PFSK-1 (cell line): ENCODE data around the gene SH3PXD2A.

ENCODE experiments used
- FOXP2 ChIP-seq: optimal IDR thresholded peaks from 2 replicates; pipeline ENCODE3; 2011; ENCODE audit warnings: borderline replicate concordance, control low read depth, inconsistent platforms; ENCODE audit not compliant: insufficient read depth; ENCODE audit errors: extremely low read length, extremely low read depth
- POLR2AphosphoS5 ChIP-seq: IDR thresholded peaks from 2 replicates; pipeline ENCODE4 v1.6.1; 2012; ENCODE audit warnings: low read depth, mild to moderate bottlenecking, control low read depth, low read length, moderate library complexity
- SIN3A ChIP-seq: IDR thresholded peaks from 2 replicates; pipeline ENCODE4 v1.6.1; 2012; ENCODE audit warnings: mild to moderate bottlenecking, low read length, moderate library complexity, borderline replicate concordance; ENCODE audit not compliant: insufficient read depth
- TAF1 ChIP-seq: IDR thresholded peaks from 2 replicates; pipeline ENCODE4 v1.6.1; 2012; ENCODE audit warnings: low read length, control low read depth, borderline replicate concordance; ENCODE audit not compliant: insufficient read depth
- TF ChIP-seq, protein P1 (sequence below), 2 experiments: IDR thresholded peaks; 2 replicates each; pipeline versions ENCODE4 v1.6.1 to v1.8.0; 2011 to 2012; ENCODE audit warnings: low read depth in 2 of 2, low read length in 2 of 2, control low read depth in 1 of 2, inconsistent platforms in 1 of 2, mild to moderate bottlenecking in 1 of 2, moderate library complexity in 1 of 2; ENCODE audit not compliant: insufficient read depth in 1 of 2

SH3PXD2A gene

GRCh38 chr10:103890688-103891087, 35.3 kb upstream of the SH3PXD2A start:
- TF ChIP-seq SIN3A (no peak), POLR2AphosphoS5 (no peak), FOXP2 (no peak), TAF1 (no peak)
- TF ChIP-seq, protein P1, sequence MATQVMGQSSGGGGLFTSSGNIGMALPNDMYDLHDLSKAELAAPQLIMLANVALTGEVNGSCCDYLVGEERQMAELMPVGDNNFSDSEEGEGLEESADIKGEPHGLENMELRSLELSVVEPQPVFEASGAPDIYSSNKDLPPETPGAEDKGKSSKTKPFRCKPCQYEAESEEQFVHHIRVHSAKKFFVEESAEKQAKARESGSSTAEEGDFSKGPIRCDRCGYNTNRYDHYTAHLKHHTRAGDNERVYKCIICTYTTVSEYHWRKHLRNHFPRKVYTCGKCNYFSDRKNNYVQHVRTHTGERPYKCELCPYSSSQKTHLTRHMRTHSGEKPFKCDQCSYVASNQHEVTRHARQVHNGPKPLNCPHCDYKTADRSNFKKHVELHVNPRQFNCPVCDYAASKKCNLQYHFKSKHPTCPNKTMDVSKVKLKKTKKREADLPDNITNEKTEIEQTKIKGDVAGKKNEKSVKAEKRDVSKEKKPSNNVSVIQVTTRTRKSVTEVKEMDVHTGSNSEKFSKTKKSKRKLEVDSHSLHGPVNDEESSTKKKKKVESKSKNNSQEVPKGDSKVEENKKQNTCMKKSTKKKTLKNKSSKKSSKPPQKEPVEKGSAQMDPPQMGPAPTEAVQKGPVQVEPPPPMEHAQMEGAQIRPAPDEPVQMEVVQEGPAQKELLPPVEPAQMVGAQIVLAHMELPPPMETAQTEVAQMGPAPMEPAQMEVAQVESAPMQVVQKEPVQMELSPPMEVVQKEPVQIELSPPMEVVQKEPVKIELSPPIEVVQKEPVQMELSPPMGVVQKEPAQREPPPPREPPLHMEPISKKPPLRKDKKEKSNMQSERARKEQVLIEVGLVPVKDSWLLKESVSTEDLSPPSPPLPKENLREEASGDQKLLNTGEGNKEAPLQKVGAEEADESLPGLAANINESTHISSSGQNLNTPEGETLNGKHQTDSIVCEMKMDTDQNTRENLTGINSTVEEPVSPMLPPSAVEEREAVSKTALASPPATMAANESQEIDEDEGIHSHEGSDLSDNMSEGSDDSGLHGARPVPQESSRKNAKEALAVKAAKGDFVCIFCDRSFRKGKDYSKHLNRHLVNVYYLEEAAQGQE (IDR thresholded peaks at IDR 0.05; ENCODE audit: insufficient read depth in 1 of 2, low read depth in 2 of 2, low read length in 2 of 2), result no peak

GRCh38 chr10:103890194-103890658, 34.9 kb upstream of the SH3PXD2A start:
- no peak for TF ChIP-seq TAF1

- TF ChIP-seq TAF1 (no peak), FOXP2 (no peak), POLR2AphosphoS5 (no peak), SIN3A (no peak)
- TF ChIP-seq, protein P1 (IDR thresholded peaks at IDR 0.05; ENCODE audit: insufficient read depth in 1 of 2, low read depth in 2 of 2, low read length in 2 of 2), result no peak
These were observed 33.8 kb upstream of the SH3PXD2A start for GRCh38 chr10:103889121-103889720.

DNA sequence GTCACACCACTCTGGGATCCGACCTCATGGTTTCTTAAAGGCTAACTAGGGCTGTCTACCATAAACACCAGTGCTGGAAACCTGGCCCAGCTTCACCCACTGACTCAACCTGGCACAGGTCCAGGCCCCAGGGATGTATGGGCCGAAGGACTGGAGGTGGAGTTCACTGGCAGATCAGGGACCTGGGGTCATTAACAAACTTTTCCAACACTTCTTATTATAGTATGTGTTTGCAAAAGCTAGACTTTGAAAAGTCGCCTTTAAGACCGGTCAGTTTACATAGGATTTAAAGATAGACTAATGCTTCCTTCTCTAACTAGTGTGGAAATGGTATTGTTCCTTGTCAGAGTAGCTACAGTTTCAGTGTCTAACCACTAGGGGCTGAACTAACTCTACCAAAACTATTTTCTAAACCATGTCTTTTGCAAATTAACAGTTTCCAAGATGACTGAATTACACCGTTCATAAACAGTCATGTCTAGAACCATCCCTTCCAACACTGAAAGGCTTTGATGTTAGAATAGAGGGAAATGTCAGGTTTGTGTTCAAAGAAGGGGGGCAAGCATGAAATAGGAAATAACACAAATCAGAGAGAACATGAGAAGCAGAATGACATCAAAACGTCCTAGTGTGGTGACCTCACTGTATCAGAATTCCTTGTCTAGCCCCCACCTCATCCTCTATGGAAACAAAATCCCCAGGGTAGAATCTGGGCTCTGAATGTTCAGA, 32.9 kb upstream of the SH3PXD2A start:
- no peak for TF ChIP-seq TAF1
- TF ChIP-seq SIN3A, result no peak
- TF ChIP-seq FOXP2, result no peak
- no peak for TF ChIP-seq POLR2AphosphoS5
- TF ChIP-seq, protein P1 (IDR thresholded peaks at IDR 0.05; ENCODE audit: insufficient read depth in 1 of 2, low read depth in 2 of 2, low read length in 2 of 2), result no peak

DNA sequence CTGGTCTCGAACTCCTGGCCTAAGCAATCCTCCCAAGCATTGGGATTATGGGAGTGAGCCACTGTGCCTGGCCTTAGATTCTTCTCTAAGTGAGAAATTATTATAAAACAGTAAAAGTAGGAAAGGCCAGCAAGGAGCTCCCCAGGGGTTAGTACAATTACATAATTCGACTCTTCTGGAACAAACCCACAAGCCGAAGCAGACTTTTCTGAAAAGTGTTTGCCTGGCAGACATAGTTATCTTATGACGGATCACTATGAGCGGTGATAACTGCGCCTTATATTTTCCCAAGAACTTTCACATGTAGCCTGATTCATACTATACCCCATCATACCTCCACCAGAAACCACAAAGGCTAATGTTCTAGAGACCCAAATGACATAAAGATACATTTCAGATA, 30.2 kb upstream of the SH3PXD2A start:
- TF ChIP-seq, protein P1 (IDR thresholded peaks at IDR 0.05; ENCODE audit: insufficient read depth in 1 of 2, low read depth in 2 of 2, low read length in 2 of 2), result no peak
- TF ChIP-seq TAF1 (no peak), FOXP2 (no peak), SIN3A (no peak), POLR2AphosphoS5 (no peak)
